NB4 (cell line): Measurements from ENCODE around the gene RAPGEFL1.

Experiments used
- POLR2A ChIP-seq: IDR thresholded peaks from 2 replicates; pipeline ENCODE4 v1.6.1; 2011; ENCODE audit warnings: mild to moderate bottlenecking; ENCODE audit not compliant: insufficient read length; ENCODE audit errors: extremely low read depth
- TF ChIP-seq, protein P1 (sequence below): IDR thresholded peaks from one replicate; pipeline ENCODE4 v1.5.1; 2012; ENCODE audit warnings: low read depth, low read length

DNA sequence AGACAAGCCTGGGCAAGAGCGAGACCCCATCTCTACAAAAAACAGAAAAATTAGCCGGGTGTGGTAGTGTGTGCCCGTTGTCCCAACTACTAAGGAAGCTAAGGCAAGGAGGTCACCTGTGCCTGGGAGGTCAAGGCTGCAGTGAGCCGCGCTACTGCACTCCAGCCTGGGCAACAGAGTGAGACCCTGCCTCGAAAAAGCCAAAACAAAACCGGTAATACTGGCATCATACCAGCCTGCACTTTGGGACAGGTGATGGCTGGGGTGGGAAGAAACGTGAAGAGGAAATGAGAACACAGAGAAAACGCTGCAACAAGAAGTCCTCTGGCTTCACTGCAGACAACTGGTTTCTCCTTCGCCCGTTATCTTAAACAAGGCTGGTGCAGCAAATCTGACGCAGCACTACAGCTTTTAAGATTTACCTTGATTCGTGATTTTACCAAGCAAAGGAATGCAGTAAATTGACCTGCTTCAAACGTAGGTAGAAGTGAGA lies 37.7 kb upstream of the RAPGEFL1 start:
- TF ChIP-seq, protein P1, sequence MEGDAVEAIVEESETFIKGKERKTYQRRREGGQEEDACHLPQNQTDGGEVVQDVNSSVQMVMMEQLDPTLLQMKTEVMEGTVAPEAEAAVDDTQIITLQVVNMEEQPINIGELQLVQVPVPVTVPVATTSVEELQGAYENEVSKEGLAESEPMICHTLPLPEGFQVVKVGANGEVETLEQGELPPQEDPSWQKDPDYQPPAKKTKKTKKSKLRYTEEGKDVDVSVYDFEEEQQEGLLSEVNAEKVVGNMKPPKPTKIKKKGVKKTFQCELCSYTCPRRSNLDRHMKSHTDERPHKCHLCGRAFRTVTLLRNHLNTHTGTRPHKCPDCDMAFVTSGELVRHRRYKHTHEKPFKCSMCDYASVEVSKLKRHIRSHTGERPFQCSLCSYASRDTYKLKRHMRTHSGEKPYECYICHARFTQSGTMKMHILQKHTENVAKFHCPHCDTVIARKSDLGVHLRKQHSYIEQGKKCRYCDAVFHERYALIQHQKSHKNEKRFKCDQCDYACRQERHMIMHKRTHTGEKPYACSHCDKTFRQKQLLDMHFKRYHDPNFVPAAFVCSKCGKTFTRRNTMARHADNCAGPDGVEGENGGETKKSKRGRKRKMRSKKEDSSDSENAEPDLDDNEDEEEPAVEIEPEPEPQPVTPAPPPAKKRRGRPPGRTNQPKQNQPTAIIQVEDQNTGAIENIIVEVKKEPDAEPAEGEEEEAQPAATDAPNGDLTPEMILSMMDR: no peak
- no peak for TF ChIP-seq POLR2A
